Measurements from ENCODE around the gene IWS1. TPM values are rescaled to one million over a fixed set of nuclear protein-coding genes. Genes with fewer than 3 reads are reported as not detected.

Gene IWS1
- total and polyA plus RNA-seq, 12 donors = 17.8 to 51.9 (median 24.9) TPM

DNA sequence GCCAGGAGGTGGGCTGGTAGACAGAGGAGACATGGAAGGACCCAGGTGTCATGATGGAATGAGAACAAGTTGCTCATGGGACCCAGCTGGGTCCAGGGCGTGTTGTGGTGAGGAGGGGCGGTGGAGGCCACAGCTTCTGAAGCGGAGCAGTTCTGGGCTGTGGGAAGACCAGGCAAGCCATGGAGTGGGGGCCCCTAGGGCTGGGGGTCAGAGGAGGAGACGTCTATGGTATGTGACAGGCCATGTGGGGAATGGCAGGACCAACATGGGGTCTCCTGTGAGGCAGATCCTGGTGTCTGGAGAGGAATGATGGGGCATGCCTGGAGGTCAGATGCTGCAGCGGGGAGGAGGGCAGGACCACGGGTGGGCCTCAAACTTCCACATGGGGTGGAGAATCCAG, 26.0 kb upstream of the IWS1 start:
- intact Hi-C loops (cut with DNase I) = no loop called here
- no peak overlapping the region for H3K27ac ChIP-seq
- no peaks in the 10 kb centered on the region for H3K27me3 ChIP-seq
- no peaks in the 10 kb centered on the region for H3K36me3 ChIP-seq (replicated peaks in 1 of 2)
- no peak for TF ChIP-seq CTCF (IDR thresholded peaks at IDR 0.05)
- no peak for TF ChIP-seq POLR2A (IDR thresholded peaks at IDR 0.05)
- no peak overlapping the region for H3K4me3 ChIP-seq
- no peaks in the 10 kb centered on the region for H3K4me1 ChIP-seq (replicated peaks in 1 of 2)
- peak in 1 of 7 donors; percentile 20 for DNase-seq
- H3K9me3 ChIP-seq (replicated peaks in 1 of 3) = no peaks in the 10 kb centered on the region
- WGBS, 4 donors = 79 to 98% (median 89%) methylated on average over 6 of the region's 6 CpGs

DNA sequence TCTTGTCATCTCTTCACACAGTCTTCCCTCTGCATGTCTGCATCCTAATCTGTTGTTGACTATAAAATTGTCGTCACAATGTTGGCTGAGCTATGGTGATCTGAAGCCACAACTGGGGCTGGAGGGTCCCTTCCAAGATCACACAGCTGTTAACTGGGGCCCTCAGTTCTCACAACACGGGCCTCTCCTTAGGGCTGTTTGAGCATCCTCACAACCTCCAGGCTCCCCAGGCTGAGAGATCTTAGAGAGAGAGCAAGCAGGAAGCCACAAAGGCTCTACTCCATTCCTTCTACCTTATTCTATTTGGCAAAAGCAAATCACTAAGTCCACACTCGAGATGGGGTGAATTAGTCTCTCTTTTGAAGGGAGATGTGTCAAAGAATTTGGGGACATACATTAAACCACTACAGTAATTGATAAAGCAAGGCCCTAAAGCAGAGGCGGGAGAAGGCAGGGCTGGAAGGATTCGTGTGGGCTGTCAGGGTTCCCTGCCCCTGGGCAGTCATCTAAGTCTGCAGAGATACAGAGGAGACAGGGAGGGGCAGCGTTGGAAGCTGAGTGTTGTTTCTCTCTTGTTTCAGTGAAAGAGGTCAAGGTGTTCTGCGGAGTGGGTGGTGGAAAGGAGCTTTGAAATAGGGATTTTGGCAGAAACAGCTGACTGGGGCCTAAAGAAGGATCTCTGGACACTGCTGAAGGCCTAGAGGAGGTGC, 25.1 kb upstream of the IWS1 start:
- DNase-seq = peak in 1 of 7 donors; percentile 21
- Histone ChIP-seq H3K4me1 (replicated peaks in 1 of 2) (no peaks in the 10 kb centered on the region), H3K27ac (no peak overlapping the region), H3K36me3 (replicated peaks in 1 of 2) (no peaks in the 10 kb centered on the region), H3K4me3 (no peak overlapping the region), H3K27me3 (no peaks in the 10 kb centered on the region), H3K9me3 (replicated peaks in 1 of 3) (no peaks in the 10 kb centered on the region)
- WGBS, 4 donors = 62 to 68% (median 64%) methylated on average over 7 of the region's 7 CpGs
- intact Hi-C loops (cut with DNase I) = no loop called here
- TF ChIP-seq POLR2A (IDR thresholded peaks at IDR 0.05) = no peak
- no peak for TF ChIP-seq CTCF (IDR thresholded peaks at IDR 0.05)

GRCh38 chr2:127546797-127547196, 20.5 kb upstream of the IWS1 start:
- H3K27ac ChIP-seq = no peak overlapping the region
- H3K36me3 ChIP-seq (replicated peaks in 1 of 2) = no peaks in the 10 kb centered on the region
- no peaks in the 10 kb centered on the region for H3K27me3 ChIP-seq
- H3K9me3 ChIP-seq (replicated peaks in 1 of 3) = no peaks in the 10 kb centered on the region
- no peak overlapping the region for H3K4me3 ChIP-seq
- intact Hi-C loops (cut with DNase I) = no loop called here
- no peak for DNase-seq
- no peaks in the 10 kb centered on the region for H3K4me1 ChIP-seq (replicated peaks in 1 of 2)
- WGBS, 4 donors = 67 to 84% (median 77%) methylated on average over 3 of the region's 3 CpGs
- TF ChIP-seq POLR2A (IDR thresholded peaks at IDR 0.05) = no peak
- no peak for TF ChIP-seq CTCF (IDR thresholded peaks at IDR 0.05)

DNA sequence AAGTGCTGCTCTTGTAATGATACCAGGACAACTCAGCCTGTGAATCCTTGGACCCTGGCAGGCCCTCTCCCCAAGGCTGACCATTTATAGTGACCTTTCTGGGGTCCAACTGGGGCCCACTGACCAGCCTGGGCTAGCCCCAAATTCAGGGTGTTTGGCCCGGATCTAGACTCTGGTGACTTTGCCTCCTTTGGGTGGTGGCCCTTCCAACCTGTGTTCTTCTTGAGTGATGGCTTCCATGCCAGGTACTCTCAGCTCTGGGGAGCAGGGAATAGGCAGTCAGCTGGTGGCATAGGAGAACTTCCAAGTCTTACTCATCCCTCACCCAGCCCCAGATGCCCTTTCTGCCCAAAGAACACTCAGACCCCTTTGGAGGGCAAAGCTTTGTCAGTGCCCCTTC, 19.5 kb upstream of the IWS1 start:
- H3K27ac ChIP-seq = no peak overlapping the region
- H3K36me3 ChIP-seq (replicated peaks in 1 of 2) = no peaks in the 10 kb centered on the region
- H3K4me1 ChIP-seq (replicated peaks in 1 of 2) = no peaks in the 10 kb centered on the region
- TF ChIP-seq CTCF (IDR thresholded peaks at IDR 0.05) = no peak
- no peak for TF ChIP-seq POLR2A (IDR thresholded peaks at IDR 0.05)
- H3K9me3 ChIP-seq (replicated peaks in 1 of 3) = no peaks in the 10 kb centered on the region
- no peak for DNase-seq
- WGBS, 4 donors = 80 to 92% (median 85%) methylated on average over 1 of the region's 1 CpG
- no peaks in the 10 kb centered on the region for H3K27me3 ChIP-seq
- no peak overlapping the region for H3K4me3 ChIP-seq
- intact Hi-C loops (cut with DNase I) = no loop called here
